HS-27A (cell line): ENCODE data around the gene CYP26B1.

Source experiments
- DNase-seq: peaks from one replicate; pipeline ENCODE4 v3.0.0-alpha.2; 2012; ENCODE audit warnings: low read depth, missing footprints

Gene CYP26B1, protein sequence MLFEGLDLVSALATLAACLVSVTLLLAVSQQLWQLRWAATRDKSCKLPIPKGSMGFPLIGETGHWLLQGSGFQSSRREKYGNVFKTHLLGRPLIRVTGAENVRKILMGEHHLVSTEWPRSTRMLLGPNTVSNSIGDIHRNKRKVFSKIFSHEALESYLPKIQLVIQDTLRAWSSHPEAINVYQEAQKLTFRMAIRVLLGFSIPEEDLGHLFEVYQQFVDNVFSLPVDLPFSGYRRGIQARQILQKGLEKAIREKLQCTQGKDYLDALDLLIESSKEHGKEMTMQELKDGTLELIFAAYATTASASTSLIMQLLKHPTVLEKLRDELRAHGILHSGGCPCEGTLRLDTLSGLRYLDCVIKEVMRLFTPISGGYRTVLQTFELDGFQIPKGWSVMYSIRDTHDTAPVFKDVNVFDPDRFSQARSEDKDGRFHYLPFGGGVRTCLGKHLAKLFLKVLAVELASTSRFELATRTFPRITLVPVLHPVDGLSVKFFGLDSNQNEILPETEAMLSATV

DNA sequence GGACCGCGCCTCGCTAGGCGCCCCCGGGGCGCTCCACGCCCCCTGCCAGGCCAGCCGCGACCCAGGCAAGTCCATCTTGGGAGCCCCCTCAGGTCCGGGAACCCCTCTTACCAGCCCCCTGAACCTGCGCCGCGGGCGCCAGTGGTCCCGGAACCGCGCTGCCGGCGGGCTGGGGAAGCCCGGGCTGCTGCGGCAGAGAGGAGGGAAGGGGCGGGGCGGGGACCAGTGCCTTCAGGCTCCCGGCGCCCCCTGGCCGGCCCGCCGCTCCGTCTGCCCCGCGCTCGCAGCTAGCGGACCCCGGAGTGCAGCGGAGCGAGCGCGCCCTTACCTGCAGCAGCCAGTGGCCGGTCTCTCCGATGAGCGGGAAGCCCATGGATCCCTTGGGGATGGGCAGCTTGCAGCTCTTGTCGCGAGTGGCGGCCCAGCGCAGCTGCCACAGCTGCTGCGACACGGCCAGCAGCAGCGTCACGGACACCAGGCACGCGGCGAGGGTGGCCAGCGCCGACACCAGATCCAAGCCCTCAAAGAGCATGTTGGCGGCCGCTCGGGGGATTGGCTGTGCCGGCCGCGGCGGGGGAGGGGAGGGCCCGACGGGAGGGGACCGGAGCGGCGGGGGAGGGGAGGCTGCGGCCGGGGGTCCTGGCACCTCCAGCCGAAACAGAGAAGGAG, at the start of gene CYP26B1:
Gene CYP26B1, minus strand, starts transcription at position 560 of the 669 bp plus-strand sequence. Its CDS starts 28 bp downstream, at position 532.
- no peak for DNase-seq

DNA sequence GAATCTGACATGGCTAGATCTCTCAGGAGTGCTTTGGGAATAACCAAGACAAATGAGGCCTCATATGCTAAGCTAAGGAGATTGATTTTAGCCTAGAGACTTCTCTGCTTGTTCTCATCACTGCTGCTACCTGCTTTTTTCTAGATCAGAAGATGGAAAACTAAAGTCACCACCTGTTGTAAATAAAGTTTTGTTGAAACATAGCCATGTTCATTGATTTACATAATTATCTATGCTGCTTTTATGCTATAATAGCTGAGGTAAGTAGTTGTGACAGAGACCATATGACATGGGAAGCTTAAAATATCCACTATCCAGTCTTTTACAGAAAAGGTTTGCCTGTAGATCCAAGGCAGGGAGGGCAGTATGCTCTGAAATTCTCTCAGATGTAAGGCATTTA, 46.1 kb upstream of the CYP26B1 start:
- DNase-seq, result no peak

DNA sequence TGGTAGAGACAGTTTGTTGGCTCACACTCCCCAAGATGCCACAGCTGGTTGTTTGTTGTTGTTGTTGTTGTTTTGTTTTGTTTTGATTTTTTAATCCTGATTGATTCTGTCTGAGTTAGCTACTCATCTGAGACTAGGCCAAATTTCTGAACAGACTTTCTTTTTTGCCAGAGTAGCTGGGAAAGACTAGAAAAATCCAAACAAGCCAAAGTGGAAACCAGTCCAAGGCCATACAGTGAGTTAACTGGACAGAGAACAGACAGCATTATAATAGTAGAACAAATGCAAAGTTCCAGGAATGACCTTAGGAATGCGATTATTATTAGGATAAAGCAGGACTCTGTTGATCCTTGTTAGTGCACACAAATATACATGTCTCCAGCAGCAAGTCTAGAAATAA, 43.8 kb upstream of the CYP26B1 start:
- no peak for DNase-seq

DNA sequence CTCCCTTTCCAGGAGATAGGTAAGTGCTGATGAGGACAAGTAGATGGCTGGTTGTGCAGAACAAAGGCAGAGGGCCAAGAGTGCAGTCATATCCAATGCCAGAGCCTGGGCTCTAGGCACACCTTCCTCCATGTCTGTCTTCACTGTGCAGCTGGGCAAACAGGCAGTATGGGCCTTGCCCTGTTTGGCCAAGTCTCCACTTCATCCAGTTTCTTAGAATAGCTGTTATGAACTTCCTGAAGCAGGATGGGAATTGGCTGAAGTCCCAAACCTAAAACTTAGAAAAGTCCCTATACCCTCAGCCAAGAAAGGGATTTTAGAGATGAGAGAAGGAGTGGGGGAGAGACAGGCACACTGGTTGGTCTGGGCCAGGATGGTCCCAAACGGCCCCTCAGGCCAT, 37.5 kb upstream of the CYP26B1 start:
- no peak for DNase-seq

DNA sequence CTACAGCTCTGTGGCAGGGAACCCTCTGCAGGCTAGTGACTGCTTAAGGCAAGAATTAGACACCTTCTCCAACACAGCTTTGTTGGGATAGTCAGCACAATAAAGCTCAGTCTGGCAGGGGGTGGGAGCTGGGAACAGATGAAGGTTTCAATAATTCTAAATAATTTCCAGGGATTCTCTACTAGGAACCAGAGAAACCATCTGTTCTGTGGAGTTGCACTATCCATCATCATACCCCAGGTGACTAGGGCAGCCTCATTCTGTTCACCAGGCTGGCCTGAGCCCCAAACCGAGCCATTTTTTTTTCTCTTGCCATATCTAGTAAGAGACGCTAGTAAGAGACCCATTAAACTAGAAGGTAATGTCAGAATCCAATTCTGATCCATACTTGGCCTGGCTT, 35.8 kb upstream of the CYP26B1 start:
- DNase-seq, result no peak

DNA sequence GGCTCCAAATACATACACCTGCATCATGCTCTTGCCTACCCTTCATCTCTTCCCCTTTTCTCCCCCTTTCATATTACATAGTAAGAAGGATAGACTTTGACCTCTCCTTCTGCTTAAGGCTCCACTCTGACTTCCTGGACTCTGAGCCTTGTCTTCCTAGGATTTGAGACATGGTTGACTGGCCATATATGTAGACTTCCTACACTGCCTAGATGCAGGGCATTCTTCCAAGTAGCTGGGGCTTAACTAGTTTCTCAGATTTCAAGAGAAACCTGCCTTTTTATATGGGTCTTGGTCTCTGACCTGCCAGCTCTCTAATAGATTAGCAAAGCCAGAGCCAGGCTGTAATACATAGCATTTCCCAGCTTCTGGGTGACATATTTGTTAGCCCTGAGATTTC, 35.4 kb upstream of the CYP26B1 start:
- no peak for DNase-seq

DNA sequence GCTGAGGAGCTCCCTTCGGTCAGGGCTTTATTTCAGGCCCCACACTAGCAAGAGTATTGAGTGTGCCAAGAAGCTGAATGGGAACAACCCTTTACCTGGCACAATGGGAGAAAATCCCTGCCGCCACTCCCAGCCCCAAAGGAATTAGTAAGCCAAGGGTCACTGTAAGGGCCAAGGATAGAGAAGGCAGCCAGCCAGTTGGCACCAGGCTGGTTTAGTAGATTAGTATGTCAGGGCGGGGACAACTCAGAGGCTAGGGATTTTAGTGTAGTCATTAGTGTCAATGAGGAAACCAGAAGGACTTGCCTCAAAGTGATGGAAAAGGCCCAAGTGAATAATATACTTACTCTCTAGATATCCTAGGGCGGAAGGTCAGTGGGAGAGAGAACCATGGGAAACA, 34.9 kb upstream of the CYP26B1 start:
- DNase-seq, result no peak

DNA sequence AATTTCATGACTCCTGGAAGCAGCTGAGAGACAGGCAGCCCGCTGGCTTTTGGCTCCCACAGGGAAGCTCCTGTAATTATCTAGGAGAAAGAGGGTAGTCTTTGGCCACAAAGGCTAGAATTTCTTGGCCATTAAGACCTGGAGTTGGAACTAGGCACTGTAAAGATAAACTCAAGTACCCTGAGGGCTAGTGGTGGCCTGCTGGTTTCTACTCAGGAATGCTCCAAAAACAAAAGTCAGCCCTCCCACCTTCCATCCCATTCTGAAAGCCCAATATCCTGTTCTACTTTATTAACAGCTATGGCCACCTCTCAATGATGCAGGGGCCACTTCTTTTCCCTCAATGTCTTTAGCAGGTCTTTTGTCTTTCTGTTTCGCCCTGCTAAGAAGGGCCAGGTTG, 34.0 kb upstream of the CYP26B1 start:
- no peak for DNase-seq

DNA sequence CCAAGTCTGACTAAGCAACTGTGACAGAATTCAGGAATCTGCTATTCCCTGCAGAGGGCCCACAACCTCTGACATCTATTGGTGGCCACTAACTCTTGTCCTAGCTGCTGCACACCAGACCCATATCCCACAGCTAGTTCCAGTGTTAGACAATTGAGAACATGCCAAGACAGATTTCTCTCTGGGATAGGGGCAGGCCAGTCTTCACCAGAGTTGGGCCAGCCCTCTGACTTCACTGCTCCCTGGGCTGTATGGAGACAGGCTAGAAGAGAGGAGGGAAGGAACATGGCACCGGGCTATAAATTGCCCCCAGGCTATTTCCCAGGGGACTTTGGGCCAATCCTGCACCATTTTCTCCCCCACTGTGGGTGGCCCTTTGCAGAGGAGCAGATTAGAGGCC, 32.7 kb upstream of the CYP26B1 start:
- no peak for DNase-seq

DNA sequence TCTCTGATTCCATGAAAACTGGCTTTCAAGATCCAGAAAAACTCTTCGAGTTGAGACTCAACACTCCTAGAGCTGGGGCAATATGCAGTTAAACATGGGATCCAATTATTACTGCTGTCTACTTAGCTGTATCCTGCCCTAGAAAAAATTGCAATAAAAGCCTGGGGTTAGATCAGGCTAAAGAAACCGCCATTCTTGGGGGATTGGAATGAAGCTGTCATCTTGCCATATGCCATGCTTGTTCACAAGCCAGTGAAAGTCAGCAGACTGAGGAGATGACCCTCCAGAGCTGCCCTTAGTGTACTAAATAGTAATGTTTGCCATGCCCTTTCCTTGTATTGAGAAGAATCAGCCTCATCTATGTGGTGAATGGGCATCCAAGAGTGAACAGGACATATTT, 30.9 kb upstream of the CYP26B1 start:
- DNase-seq, result no peak

DNA sequence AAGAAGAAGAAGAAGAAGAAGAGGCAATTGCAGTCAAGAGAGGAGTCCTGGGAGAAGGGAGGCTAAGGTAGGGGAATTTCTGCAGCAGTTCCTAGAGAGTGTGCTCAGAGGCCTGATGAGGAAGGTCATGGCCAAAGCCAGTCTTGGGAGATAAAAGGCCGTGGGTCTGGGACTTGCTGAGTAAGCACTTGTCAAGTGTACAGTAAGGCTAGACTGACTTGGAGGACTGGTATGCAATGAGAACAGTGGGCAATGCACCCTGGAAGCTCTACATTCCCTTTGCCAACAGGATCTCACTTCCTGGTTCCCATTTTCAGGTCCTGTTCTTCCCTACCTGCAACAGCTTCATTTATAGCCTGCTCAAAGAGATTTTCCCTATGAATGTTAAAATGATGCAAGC, 28.6 kb upstream of the CYP26B1 start:
- DNase-seq, result no peak

DNA sequence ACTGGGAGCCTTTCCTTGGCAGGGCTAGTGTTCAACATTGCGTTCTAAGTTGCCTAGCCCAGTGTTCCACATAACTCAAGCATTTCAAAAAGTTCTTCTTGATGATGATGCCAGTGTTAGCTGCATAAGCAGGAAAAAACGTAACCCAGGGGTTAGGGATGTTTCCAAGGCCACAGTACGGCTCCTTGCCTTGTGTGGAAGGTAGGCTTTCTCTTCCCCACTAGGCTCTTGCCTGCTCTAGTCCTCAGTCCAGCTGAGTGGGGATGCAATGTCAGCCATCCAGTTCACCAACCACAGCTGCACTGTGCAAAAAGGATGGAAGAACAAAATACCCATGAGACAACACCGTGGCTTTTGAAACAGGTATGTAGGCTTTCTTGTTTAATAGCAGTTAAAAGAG, 28.0 kb upstream of the CYP26B1 start:
- no peak for DNase-seq

DNA sequence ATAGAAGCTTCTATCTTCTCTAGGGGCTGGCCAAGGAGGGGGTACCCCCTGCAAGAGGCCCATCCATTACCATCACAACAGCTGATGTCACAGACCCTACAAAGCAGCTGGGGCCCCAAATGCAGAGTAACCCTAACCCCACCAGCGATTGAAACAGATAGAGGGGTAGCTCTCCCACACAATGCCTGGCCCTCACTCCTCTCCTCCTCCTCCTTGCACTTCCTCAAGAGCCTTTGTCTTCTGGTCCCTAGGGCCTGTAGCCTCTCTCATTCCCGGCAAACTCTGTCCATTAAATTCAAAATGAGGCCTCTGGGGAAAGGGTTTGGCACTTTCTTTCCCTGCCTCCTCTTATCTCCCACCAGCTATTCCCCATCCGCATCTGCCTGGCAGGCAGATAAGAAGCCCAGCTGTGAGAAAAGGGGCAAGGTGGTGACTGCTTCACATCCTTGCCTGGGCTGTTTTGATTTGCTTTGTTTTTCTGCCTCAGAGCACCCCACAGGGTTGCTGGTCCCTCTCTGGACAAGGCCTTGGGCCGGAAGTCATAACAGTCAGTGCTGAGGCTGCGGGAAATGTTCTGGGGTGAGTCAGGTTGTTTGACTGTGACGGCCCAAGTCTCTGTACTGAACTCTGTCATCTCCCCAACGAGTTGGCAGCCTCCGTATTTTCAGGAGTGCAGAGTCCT, 26.1 kb upstream of the CYP26B1 start:
- DNase-seq, result no peak

DNA sequence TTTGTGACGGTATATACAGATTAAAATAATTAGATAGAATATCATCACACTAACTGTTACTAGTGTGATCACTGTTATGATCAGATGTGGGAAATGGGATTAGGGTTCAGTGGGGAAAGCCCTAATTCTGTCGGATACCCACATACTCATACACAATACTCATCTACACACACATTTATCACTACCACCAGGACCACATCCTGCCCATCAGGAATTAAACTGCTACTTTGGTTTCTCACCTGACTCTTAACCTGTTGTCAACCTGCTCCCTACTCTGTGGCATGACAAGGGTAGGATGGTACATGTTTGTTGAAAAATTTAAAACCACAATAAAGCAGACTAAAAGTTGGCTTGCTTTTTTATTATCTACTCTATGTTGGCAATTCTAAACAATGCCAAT, 24.8 kb upstream of the CYP26B1 start:
- no peak for DNase-seq

DNA sequence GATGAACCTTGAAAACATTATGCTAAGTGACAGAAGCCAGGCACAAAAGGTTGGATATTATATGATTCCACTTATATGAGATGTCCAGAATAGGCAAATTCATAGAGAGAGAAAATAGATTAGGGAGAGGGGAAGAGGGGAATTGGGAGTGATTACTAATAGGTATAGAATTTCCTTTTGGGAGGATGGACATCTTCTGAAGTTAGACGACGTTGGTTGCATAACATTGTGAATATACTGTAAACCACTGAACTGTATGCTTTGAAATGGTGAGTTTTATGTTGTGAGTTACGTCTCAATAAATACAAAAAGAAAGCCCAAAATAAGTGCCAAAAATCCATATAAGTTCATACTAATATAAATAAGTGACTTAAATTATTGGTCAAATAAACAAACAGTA, 18.6 kb upstream of the CYP26B1 start:
- DNase-seq, result no peak

DNA sequence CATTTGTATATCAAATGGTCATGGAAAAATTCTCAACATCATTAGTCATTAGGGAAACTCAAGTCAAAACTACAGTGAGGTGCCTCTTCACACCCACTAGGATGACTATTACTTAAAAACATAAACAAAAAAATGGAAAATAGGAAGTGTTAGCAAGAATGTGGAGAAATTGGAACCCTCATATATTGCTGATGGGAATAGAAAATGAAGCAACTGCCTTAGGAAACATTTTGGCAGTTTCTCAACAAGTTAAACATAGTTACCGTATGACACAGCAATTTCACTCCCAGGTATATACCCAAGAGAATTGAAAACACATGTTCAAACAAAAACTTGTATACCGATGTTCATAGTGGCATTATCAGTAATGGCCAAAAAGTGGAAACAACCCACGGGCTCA, 18.1 kb upstream of the CYP26B1 start:
- DNase-seq, result no peak

DNA sequence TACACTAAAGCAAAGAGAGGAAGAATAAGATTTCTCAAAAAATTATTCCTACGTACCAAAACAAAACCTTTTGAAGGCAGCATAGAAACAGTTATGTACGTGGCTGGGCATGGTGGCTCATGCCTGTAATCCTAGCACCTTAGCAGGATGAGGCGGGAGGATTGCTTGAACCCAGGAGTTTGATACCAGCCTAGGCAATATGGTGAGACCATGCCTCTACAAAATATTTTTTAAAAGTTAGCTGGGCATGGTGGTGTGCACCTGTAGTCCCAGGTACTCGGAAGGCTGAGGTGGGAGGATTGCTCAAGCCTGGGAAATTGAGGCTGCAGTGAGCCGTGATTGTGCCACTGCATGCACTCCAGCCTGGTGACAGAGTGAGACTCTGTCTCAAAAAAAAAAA, 14.9 kb upstream of the CYP26B1 start:
- DNase-seq, result no peak

DNA sequence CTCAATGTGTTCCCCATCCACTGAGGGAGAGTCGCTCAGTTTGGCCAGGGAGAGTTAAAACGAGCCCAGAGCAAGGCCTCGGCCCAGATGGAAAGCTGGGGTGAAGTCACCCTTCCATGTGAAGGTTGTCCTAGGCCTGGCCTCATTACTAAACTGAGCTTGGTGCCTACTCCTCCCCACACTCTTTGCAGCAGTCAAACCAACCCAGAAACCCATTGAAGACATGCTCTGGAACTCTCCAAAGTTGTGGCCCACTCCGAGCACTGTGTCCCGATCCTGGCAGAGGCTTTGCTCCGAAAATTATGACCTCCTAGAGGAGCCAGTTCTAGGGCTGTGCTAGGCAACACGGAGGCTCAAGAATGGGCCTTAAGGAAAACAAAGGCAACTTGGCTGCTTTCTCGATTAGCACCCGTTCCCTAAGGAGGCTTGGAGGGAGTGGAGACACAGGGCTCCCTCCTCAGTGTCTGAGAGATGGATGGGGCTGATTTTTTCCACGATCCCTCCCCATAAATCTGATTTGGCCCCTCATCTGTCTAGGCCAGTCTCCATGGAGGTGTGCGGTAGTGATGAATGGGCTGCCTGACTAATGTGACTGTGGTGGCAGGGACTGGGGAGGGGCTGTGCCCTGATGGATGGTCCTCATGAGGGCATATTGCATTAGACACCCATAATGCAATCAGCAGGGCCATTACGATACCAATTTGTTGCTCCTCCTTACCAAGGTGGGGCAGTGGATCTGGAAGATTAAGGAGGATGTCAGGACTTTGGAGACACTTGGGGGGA, 11.7 kb upstream of the CYP26B1 start:
- no peak for DNase-seq

DNA sequence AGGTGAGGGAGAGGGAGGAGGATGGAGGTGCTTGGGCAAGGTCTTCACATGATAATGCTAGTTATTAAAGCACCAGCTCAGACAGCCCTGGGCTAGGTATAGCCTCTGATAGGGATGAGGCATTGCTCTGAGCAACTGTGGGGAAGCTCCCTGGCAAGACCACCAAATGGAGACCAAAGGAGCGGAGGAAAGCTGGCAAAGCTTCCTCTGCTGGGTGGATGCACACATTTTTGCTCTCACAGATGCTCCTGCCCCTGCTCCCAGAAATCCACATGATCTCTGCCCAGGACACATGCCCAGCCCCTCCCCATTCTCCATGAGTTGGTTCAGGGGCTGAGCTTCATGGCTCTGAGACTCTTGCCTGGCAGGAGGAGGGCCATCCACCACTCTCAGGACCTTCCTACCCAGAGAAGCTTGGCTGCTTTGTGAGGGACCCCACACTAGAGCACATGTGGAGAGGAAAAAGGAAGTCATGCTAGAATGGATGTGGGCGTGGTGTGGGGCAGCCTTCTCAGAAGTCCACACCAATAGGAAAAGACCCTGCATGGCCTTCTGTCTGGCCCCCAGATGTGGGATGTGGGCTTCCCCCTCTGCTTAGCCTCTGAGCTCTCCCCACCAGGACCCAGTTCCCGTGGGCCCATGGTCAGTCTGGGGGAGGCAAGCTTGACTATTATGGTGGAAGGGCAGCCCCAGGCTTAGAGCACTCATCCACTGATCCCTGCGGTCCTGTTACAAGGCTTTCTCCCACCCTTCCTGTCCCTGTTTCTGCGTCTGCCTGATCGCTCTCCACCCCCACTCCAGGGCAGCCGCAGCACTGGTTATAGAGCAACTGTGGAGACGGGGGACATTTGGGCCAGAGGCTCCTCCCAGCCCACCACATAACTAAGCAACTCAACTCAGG, 10.5 kb upstream of the CYP26B1 start:
- DNase-seq, result no peak

DNA sequence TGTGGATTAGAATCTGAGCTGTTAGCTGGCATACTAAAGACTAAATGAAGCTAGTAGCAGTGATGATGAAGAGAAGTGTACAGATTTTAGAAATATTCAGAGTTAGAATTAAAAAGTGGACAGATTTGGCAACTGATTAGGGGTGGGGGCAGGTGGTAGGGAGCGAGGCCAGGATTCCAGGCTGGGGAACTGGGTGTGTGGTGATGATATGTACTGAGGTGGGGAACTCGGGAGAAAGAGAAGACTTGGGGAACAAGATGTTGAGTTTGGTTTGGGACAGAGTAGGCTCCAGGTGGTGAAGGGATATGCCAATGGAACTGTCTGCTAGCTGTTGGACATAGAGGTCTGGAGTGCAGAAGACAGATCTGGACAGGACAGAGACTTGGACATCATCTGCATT, 9.2 kb upstream of the CYP26B1 start:
- DNase-seq, result no peak

DNA sequence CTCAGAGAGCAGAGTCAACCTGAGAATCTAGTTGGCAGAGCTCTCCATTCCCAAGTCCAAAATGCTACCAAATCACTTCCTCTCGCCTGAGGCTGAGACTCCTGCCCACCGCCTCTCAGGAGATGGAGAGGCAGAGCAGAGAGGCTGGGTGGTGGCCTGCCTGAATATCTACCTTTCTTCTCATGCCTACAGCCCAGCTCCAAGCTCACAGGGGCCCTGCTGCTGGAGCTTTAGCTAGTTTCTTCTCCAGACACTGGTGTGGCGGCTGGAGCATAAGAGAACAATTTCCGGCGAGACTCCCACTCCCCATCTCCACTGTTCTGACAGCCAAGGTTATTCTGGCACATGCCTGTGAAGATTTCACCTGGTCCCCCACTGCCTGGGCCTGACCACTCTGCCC, 8.1 kb upstream of the CYP26B1 start:
- no peak for DNase-seq
